Loucy (cell line): ENCODE results near the gene SCFD2.

Experiments used
- H2AFZ ChIP-seq: fragments of 200-600 bp; sonication (generic); 2 replicates; pipeline ENCODE4 v1.6.0; 2016; ENCODE audit warnings: antibody characterized with exemption, mild to moderate bottlenecking, low read length, moderate library complexity
- H3F3A ChIP-seq: fragments of 200-600 bp; 2 replicates; pipeline ENCODE4 v1.6.0; 2016; ENCODE audit warnings: antibody characterized with exemption, low read depth, mild to moderate bottlenecking
- H3K27me3 ChIP-seq: fragments of 200-600 bp; sonication (generic); 2 replicates; pipeline ENCODE4 v1.6.1; 2014; ENCODE audit warnings: low read length, mild to moderate bottlenecking; ENCODE audit not compliant: insufficient read depth, poor library complexity, severe bottlenecking
- H3K36me3 ChIP-seq: fragments of 200-600 bp; sonication (generic); 2 replicates; pipeline ENCODE4 v1.6.1; 2016; ENCODE audit warnings: low read length; ENCODE audit not compliant: insufficient read depth
- H3K4me1 ChIP-seq: fragments of 200-600 bp; sonication (generic); 2 replicates; pipeline ENCODE4 v1.5.1; 2014; ENCODE audit warnings: low read length, mild to moderate bottlenecking; ENCODE audit not compliant: insufficient read depth, poor library complexity, severe bottlenecking
- H3K4me2 ChIP-seq: fragments of 200-600 bp; sonication (generic); 2 replicates; pipeline ENCODE4 v1.6.0; 2014; ENCODE audit warnings: antibody characterized with exemption, low read length, low read depth, mild to moderate bottlenecking; ENCODE audit not compliant: poor library complexity, severe bottlenecking
- H3K4me3 ChIP-seq: fragments of 200-600 bp; sonication (generic); 2 replicates; pipeline ENCODE4 v1.5.1; 2014; ENCODE audit warnings: low read length, mild to moderate bottlenecking, mixed read lengths; ENCODE audit not compliant: poor library complexity, severe bottlenecking
- H3K79me2 ChIP-seq: fragments of 200-600 bp; sonication (generic); 2 replicates; pipeline ENCODE4 v1.6.1; 2014; ENCODE audit warnings: low read length; ENCODE audit not compliant: insufficient read depth
- H3K9ac ChIP-seq: fragments of 200-600 bp; sonication (generic); 2 replicates; pipeline ENCODE4 v1.6.0; 2014; ENCODE audit warnings: mild to moderate bottlenecking, low read depth, low read length, moderate library complexity; ENCODE audit not compliant: poor library complexity, severe bottlenecking
- H3K9me2 ChIP-seq: fragments of 200-600 bp; sonication (generic); replicated peaks from 2 replicates; pipeline ENCODE4 v1.6.1; 2016; ENCODE audit warnings: low read depth, low read length, mixed read lengths
- H3K9me3 ChIP-seq: fragments of 200-600 bp; sonication (generic); 2 replicates; pipeline ENCODE4 v1.6.1; 2014; ENCODE audit warnings: mild to moderate bottlenecking, antibody characterized with exemption, low read length, low read depth; ENCODE audit not compliant: insufficient read depth
- H4K20me1 ChIP-seq: fragments of 200-600 bp; sonication (generic); 2 replicates; pipeline ENCODE4 v1.6.0; 2014; ENCODE audit warnings: antibody characterized with exemption, low read length, mild to moderate bottlenecking; ENCODE audit not compliant: insufficient read depth, poor library complexity, severe bottlenecking
- EZH2phosphoT487 ChIP-seq: fragments of 200-600 bp; IDR thresholded peaks from 2 replicates; pipeline ENCODE4 v1.6.1; 2018; ENCODE audit warnings: antibody characterized with exemption, mild to moderate bottlenecking, moderate library complexity, borderline replicate concordance
- TF ChIP-seq, protein P1 (sequence below): fragments of 200-600 bp; sonication (generic); conservative IDR thresholded peaks from 2 replicates; pipeline ENCODE4 v1.5.1; 2014; ENCODE audit warnings: mild to moderate bottlenecking, antibody characterized with exemption, low read length

Gene SCFD2

DNA sequence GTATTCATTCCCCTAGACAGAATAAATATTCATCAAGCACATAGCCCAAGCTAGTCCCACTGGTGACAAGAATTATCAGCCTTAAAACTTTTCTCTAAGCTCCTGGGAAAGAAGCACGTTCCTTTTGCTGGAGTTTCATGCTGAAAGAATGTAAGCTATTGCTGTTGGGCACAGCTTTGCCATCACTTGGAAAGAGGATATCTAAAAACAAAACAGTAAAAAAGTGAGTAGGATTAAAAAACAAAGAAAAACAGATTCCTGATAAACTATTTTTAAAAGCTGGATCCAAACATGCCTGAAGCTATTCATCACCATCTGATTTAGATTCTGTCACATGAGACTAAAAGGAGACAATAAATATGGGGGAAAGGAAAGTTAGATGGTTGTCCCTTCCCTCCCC, 176.8 kb downstream of the SCFD2 start:
- H3K4me2 ChIP-seq = no peak overlapping the region
- H3K79me2 ChIP-seq = no peaks in the 10 kb centered on the region
- H4K20me1 ChIP-seq = no peaks in the 10 kb centered on the region
- peaks cover 3% of the 10 kb centered on the region; the same call in 1 of the 2 replicates for H3F3A ChIP-seq
- TF ChIP-seq, protein P1, sequence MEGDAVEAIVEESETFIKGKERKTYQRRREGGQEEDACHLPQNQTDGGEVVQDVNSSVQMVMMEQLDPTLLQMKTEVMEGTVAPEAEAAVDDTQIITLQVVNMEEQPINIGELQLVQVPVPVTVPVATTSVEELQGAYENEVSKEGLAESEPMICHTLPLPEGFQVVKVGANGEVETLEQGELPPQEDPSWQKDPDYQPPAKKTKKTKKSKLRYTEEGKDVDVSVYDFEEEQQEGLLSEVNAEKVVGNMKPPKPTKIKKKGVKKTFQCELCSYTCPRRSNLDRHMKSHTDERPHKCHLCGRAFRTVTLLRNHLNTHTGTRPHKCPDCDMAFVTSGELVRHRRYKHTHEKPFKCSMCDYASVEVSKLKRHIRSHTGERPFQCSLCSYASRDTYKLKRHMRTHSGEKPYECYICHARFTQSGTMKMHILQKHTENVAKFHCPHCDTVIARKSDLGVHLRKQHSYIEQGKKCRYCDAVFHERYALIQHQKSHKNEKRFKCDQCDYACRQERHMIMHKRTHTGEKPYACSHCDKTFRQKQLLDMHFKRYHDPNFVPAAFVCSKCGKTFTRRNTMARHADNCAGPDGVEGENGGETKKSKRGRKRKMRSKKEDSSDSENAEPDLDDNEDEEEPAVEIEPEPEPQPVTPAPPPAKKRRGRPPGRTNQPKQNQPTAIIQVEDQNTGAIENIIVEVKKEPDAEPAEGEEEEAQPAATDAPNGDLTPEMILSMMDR = no peak
- TF ChIP-seq EZH2phosphoT487 = no peak
- no peaks in the 10 kb centered on the region for H3K9me2 ChIP-seq
- no peak overlapping the region for H3K9ac ChIP-seq
- H3K9me3 ChIP-seq = no peaks in the 10 kb centered on the region
- H3K4me1 ChIP-seq = no peaks in the 10 kb centered on the region
- no peak overlapping the region for H2AFZ ChIP-seq
- H3K36me3 ChIP-seq = no peaks in the 10 kb centered on the region
- no peaks in the 10 kb centered on the region for H3K27me3 ChIP-seq
- H3K4me3 ChIP-seq = no peak overlapping the region

DNA sequence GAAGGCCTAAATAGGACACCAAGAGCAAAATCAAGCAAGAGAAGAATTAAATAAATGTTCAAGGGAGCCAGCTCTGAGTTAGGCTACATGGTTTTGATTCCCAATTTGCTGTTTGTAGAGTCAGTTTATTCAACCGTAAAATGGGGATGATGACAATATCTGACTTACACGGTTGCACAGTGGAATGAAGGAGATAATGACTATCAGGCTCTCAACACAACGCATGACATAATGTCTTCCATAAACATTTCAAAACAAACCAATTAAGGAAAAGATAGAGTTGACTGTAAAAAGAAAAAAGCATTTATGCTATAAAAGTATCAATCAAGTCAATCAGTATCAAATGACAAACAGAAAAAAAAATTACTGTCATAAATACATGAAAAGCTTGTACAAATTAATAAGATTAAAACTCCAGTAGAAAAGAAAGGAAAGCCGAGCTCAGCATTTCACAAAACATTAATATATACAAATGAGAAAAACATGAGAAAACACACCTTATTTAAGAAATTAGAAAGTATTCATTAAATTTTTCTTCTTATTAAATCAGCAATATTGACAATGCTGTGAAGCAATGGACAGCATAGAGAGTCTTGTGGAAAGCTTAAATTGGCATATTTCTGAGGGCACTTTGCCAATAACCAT, 179.0 kb downstream of the SCFD2 start:
- no peaks in the 10 kb centered on the region for H3K79me2 ChIP-seq
- no peak overlapping the region for H3K4me3 ChIP-seq
- H3K4me1 ChIP-seq = no peaks in the 10 kb centered on the region
- H3K4me2 ChIP-seq = no peak overlapping the region
- H3K9me3 ChIP-seq = no peaks in the 10 kb centered on the region
- no peaks in the 10 kb centered on the region for H4K20me1 ChIP-seq
- H3K9me2 ChIP-seq = no peaks in the 10 kb centered on the region
- TF ChIP-seq, protein P1 = no peak
- TF ChIP-seq EZH2phosphoT487 = no peak
- H2AFZ ChIP-seq = no peak overlapping the region
- peaks cover 3% of the 10 kb centered on the region; the same call in 1 of the 2 replicates for H3F3A ChIP-seq
- H3K9ac ChIP-seq = no peak overlapping the region
- H3K36me3 ChIP-seq = no peaks in the 10 kb centered on the region
- no peaks in the 10 kb centered on the region for H3K27me3 ChIP-seq

DNA sequence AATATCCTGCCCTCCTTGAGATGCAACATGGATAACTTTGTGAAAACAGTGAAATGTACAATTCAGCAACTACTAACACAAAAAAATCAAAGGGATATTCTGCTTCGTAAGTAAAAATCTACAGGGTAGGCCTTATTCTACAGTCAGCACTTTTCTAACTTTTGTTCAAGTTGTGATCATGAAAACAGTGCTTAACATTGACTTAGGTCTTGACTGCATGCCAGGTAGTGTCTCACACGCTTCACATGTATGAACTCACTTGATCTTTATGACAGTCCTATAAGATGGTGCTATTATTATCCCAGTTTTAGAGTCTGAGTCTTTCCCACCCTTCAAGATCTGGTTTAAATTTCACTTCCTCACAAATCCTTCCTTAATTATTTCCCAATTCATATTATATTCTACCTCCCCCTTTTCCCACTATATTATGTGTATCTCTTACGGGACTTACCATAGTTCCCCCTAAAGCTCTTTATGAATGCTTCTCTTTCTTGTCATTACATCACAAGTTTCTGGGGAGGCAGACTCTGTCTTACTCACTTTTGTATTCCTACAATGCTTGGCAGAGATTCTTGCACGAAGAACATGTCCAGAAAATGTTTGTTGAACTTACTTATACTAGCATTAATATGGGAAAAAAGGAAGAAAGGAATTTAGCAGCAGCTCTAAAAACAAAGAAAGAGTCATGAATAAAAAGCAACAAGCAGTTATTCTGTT, 179.8 kb downstream of the SCFD2 start:
- H3K4me3 ChIP-seq = no peak overlapping the region
- TF ChIP-seq, protein P1 = no peak
- TF ChIP-seq EZH2phosphoT487 = no peak
- no peak overlapping the region for H3K9ac ChIP-seq
- peaks cover 3% of the 10 kb centered on the region; the same call in 1 of the 2 replicates for H3F3A ChIP-seq
- H4K20me1 ChIP-seq = no peaks in the 10 kb centered on the region
- no peak overlapping the region for H2AFZ ChIP-seq
- no peak overlapping the region for H3K4me2 ChIP-seq
- no peaks in the 10 kb centered on the region for H3K36me3 ChIP-seq
- H3K9me3 ChIP-seq = no peaks in the 10 kb centered on the region
- no peaks in the 10 kb centered on the region for H3K79me2 ChIP-seq
- H3K4me1 ChIP-seq = no peaks in the 10 kb centered on the region
- no peaks in the 10 kb centered on the region for H3K9me2 ChIP-seq
- no peaks in the 10 kb centered on the region for H3K27me3 ChIP-seq
